ENCODE data around the gene ENDOD1.

Gene ENDOD1

GRCh38 chr11:95155385-95155784 is 65.7 kb downstream of the ENDOD1 start:
- POLR2A ChIA-PET: no interaction called here
- DNase-seq (ENCODE audit: low read depth, low spot score): no peak
- no peak for TF ChIP-seq CTCF (IDR thresholded peaks at IDR 0.05; ENCODE audit: insufficient read depth, low read length, missing control alignments)
- CTCF ChIA-PET: interaction anchor here (0.7 to 22.2 kb wide), 19 partner anchors 9 to 1269 kb away, joined by 3 to 581 read pairs (median 5); partner anchors contain the start of genes FAM76B and SRSF8
- no peak overlapping the region for H3K4me3 ChIP-seq (ENCODE audit: low read depth, low read length)

GRCh38 chr11:95156133-95156721 is 66.6 kb downstream of the ENDOD1 start:
- CTCF ChIA-PET: interaction anchor here (0.7 to 22.2 kb wide), 8 partner anchors 9 to 602 kb away, joined by 3 to 581 read pairs (median 5); partner anchors contain the start of gene SRSF8
- POLR2A ChIA-PET: no interaction called here

GRCh38 chr11:95156916-95157541 is 67.4 kb downstream of the ENDOD1 start:
- ChIA-PET CTCF (interaction anchor here (0.8 to 22.2 kb wide), 7 partner anchors 9 to 601 kb away, joined by 3 to 581 read pairs (median 4); no protein-coding TSS in a partner anchor), POLR2A (no interaction called here)
- no peak for DNase-seq (ENCODE audit: low read depth, low spot score)
- H3K4me3 ChIP-seq (ENCODE audit: low read depth, low read length): no peak overlapping the region
- TF ChIP-seq CTCF (IDR thresholded peaks at IDR 0.05; ENCODE audit: insufficient read depth, low read length, missing control alignments): no peak

More at GRCh38 chr11:95156133-95156721, 66.6 kb downstream of the ENDOD1 start:
- no peak overlapping the region for H3K4me3 ChIP-seq (ENCODE audit: low read depth, low read length)
- no peak for TF ChIP-seq CTCF (IDR thresholded peaks at IDR 0.05; ENCODE audit: insufficient read depth, low read length, missing control alignments)
- DNase-seq (ENCODE audit: low read depth, low spot score): no peak

GRCh38 chr11:95157824-95158223 is 68.2 kb downstream of the ENDOD1 start:
- ChIA-PET CTCF (interaction anchor here (1.3 to 22.2 kb wide), 5 partner anchors 10 to 601 kb away, joined by 3 to 581 read pairs (median 5); no protein-coding TSS in a partner anchor), POLR2A (no interaction called here)
- no peak overlapping the region for H3K4me3 ChIP-seq (ENCODE audit: low read depth, low read length)
- no peak for TF ChIP-seq CTCF (IDR thresholded peaks at IDR 0.05; ENCODE audit: insufficient read depth, low read length, missing control alignments)
- DNase-seq (ENCODE audit: low read depth, low spot score): no peak

GRCh38 chr11:95161248-95161647 is 71.6 kb downstream of the ENDOD1 start:
- DNase-seq (ENCODE audit: low read depth, low spot score): no peak
- POLR2A ChIA-PET: no interaction called here
- no peak overlapping the region for H3K4me3 ChIP-seq (ENCODE audit: low read depth, low read length)
- no peak for TF ChIP-seq CTCF (IDR thresholded peaks at IDR 0.05; ENCODE audit: insufficient read depth, low read length, missing control alignments)
- CTCF ChIA-PET: interaction anchor here (1.4 to 22.2 kb wide), 3 partner anchors 10 to 597 kb away, joined by 4 to 581 read pairs (median 533); no protein-coding TSS in a partner anchor

GRCh38 chr11:95163106-95163505 is 73.5 kb downstream of the ENDOD1 start:
- CTCF ChIA-PET: interaction anchor here (0.5 to 22.2 kb wide), 6 partner anchors 11 to 601 kb away, joined by 3 to 533 read pairs (median 4); no protein-coding TSS in a partner anchor
- DNase-seq (ENCODE audit: low read depth, low spot score): no peak
- POLR2A ChIA-PET: no interaction called here

More at GRCh38 chr11:95163106-95163505, 73.5 kb downstream of the ENDOD1 start:
- no peak for TF ChIP-seq CTCF (IDR thresholded peaks at IDR 0.05; ENCODE audit: insufficient read depth, low read length, missing control alignments)
- H3K4me3 ChIP-seq (ENCODE audit: low read depth, low read length): no peak overlapping the region

Measured in AG04449 (cell line).